Left cardiac atrium (tissue), 4 donors: ENCODE data around the gene CTPS1. TPM values are rescaled to one million over a fixed set of nuclear protein-coding genes. Genes with fewer than 3 reads are reported as not detected.

Source experiments
- ATAC-seq, 2 donors: fragments of 200-7000 bp; cut with Tn5 transposase; one replicate each; pipeline ENCODE4 v1.9.1; 2020; ENCODE audit warnings: mild to moderate bottlenecking in 2 of 2, moderate library complexity in 2 of 2
- DNase-seq: peaks from one replicate; pipeline ENCODE4 v3.0.0-alpha.2; 2020
- intact Hi-C, 2 donors: fragments of 100-400 bp; cut with DNase I; formaldehyde crosslinking; loops; one replicate each; pipeline versions ENCODE4 v1.14.1 to v1.15.1; 2022 to 2023
- total RNA-seq, 2 donors: library from RNA; stranded (reverse); fragmentation: NEBNext Ultra II Directional; extraction: Animal tissue kit (Norgen Biotek cat#: 25700); gene quantifications; one replicate each; pipeline ENCODE4 v1.2.1, GENCODE V29; 2021
- donor health status: DM: no; HTN: yes; CAD: no.
- donor health status: DM: no; HTN: yes; CAD: no; lungs with severe emphysema.
- donor health status: DM: yes; HTN: yes; CAD: no.
- donor health status: Dilated cardiomyopathy.

CTPS1 gene
- total RNA-seq, 2 donors from 2014 or later: 10.3 to 18.3 TPM

DNA sequence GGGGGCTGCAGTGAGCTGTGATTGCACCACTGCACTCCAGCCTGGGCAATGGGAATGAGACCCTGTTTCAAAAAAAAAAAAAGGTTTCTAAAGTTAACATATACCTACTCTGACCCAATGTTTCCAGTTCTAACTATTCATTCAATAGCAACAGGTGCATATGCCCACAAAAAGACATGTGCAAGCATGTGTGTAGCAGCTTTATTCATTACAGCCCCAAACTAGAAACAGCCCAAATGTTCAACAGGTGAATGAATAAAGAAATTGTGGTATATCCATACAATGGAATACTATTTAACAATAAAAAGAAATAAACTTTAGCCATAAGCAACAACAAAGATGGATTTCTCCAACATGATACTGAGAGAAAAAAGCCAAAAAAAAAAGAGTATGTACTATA, 21.3 kb upstream of the CTPS1 start:
- DNase-seq (no peak), ATAC-seq (no peak)
- intact Hi-C loops: loop anchor here (10.0 kb wide), 1 partner anchor 343 kb away; no protein-coding TSS in a partner anchor

DNA sequence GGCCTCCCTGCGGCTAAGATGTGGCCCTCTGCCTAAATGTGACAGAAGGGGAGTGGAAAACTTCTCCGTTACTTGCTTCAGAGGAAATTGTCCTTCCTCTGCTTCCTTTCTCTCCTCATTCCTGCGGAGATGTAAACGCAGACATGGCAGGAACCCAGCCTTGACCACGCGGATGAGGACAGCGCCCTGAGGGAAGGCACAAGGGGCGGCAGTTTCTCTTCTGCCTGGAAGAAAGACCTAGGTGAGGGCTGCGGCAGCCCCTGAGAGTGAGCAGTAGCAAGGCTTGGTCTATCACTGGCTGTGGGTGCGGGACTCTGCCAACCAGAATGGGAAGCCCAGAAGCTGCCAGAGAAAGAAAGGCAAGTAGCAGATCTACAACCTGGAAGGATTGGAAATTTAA, 14.0 kb upstream of the CTPS1 start:
- intact Hi-C loops: no loop called here
- ATAC-seq (no peak), DNase-seq (no peak)

DNA sequence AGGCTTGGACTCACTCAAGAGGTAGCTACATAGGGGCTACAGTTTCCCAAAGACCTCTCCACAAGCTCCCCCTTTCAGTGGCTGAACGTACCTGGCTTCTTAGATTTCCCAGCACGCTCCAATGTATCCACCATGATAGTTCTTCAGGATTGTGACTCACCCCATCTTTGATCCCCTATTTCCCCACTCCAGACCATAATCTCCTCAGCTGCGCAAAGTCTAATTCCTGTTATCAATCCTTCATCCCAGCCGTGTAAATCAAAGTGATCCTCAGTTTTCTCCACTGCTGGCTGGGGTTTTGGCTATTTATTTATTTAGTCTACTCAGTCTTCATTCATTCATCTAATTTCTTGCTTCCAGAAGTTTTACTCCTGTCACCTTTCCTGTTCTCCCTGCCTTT, 13.1 kb upstream of the CTPS1 start:
- intact Hi-C loops: no loop called here
- no peak for ATAC-seq
- no peak for DNase-seq

DNA sequence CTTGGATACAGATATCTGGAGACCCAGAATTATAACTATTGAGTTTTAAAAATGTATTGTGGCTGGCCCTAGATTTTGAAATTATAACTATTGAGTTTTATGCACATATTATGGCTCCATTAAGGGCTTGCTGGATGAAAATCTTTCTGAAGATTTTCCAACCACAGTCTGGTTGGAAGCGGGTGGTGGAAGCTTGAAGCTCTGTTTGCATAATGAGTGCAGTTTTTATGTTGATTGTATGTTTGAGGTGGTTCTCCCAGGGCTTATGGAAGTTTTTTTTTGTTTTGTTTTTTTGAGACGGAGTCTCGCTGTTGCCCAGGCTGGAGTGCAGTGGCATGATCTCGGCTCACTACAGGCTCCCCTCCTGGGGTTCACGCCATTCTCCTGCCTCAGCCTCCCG, 10.1 kb upstream of the CTPS1 start:
- ATAC-seq (no peak), DNase-seq (no peak)
- intact Hi-C loops: no loop called here

DNA sequence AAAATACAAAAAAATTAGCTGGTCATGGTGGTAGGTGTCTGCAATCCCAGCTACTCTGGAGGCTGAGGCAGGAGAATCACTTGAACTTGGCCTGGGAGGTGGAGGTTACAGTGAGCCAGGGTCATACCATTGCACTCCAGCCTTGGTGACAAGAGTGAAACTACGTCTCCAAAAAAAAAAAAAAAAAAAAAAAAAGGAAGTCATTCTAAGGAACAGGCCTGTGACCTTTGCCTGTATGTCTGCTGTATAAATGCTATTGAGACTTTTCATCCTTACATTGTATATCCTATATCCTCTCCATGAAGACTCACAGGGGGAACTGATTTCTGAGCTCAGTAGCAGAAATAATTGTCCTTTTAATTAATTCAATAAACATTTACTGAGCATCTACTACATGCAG, 7.5 kb upstream of the CTPS1 start:
- ATAC-seq (no peak), DNase-seq (no peak)
- intact Hi-C loops: no loop called here

DNA sequence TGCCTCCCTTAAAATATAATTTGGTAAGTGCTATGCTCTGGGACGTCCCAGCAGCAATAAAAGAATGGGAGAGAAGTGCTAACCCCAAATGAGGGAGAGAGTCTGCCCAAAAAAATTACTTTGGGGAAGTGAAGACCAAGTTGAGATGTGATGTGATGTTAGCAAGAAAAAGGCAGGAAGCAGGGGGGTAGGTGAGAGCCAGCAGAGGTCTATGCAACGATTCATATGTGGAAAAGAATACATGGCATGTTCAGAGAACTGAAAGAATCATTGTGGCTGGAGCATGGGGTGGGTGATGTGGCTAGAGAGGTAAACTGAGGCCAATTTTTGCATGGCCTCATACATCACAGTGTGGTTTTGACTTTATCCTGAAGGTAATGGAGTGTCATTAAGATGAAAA, 5.6 kb upstream of the CTPS1 start:
- no peak for ATAC-seq
- DNase-seq: no peak
- intact Hi-C loops: no loop called here

DNA sequence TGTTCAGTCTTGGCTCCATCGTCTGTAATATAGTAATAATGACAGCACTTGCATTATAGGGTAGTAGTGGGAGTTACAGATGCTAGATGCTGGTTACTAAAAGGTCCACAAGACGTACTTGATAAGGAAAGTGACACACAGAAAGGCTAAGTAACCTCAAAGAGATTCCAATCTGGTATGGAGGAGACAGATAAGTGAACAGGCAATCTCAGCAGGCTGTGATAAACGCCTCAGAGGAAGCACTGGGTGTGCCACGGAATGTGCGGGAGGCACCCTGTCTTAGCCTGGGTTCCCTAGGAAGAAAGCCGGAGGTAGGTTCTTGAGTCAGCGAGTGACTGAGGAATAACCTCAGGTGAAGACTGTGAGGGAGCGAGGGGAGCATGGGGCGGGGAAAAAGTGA, 4.6 kb upstream of the CTPS1 start:
- intact Hi-C loops: no loop called here

DNA sequence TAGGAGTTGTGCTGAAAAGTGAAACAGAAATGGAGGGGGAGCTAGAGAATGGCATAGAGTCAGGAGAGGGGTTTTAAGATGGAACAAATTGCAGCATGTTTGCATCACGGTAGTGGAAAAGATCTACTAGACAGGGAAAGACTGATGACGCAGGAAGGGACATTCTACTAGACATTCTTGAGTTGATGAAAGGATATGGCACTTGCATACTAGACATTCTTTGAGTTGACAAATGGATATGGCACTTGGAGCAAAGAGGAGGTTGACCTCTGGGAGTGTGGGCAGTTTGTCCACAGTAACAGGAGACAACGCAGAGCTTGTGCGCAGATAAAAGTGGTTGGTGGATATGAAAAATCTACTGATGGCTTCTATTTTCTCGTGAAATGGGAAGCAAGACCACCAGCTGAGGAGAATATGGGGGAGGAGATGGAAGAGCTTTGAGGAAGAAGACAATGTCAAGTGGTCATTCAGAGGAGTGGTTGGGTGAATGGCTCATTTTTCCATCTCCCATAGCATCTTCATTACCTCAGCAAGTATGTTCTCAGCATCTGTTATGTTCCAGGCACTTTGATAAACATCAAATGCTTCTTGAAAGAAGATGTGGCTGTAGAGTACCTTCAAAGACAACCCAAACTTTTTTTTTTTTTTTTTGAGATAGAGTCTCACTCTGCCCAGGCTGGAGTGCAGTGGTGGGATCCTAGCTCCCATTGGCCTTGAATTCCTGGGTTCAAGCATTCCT, 2.4 kb upstream of the CTPS1 start:
- intact Hi-C loops: no loop called here
- DNase-seq (no peak), ATAC-seq (no peak)

More for the DNA sequence above, 4.6 kb upstream of the CTPS1 start:
- DNase-seq: no peak
- no peak for ATAC-seq

DNA sequence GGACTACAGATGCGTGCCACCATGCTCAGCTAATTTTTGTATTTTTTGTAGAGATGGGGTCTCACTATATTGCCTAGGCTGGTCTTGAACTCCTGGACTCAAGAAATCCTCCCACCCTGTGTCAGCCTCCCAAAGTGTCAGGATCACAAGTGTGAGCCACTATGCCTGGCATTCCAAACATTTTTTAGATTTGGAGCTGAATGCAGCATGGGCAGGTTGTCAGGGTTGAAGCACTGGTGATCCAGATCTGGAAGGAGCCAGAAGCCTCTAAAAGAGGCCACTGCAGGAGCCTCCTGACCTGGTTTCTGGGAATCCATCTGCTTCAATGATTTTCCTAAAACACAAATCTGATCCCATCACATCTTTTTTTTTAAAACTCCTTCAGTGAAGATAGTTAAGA, 1.8 kb upstream of the CTPS1 start:
- intact Hi-C loops: no loop called here
- ATAC-seq (no peak), DNase-seq (no peak)

DNA sequence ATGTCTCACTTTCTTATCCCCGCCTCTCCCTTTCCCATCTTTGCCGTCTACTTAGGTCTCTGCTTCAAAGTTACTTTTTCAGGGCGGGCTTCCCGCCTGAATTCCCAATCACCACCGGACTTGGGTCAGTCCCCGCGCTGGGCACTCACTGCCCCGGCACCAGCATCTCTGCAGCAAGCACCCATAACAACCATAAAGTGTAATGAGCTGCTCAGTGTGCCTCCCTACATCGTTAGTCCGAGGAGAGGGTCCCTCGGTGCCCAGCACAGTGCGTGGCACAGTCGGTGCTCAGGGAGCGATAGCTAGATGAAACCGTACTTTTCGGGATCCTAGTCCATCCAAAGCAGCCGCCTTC, 633 bp upstream of the CTPS1 start:
- DNase-seq (no peak), ATAC-seq (no peak)
- intact Hi-C loops: no loop called here

DNA sequence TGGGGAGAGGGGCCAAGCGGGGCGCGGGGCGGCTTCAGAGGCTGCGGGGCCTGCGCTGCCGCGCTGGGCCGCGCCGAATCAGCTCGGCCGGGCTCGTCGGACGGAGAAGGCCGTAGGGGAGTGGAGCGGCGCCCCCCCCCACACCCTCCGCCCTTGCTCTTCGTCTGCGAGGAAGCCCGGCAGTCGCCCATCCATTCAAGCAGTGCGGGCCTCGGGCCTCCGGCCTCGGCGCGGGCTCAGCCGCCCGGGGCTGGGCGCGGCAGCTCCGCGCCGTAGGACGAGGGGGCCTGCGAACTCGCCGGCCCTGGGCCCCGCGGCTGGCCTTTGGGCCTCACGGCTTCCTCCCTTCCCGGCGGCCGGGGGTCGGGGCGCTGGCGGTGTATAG, 564 bp downstream of the CTPS1 start:
- intact Hi-C loops: no loop called here
- ATAC-seq (peak in 1 of 2 donors; percentile 9), DNase-seq (no peak)

DNA sequence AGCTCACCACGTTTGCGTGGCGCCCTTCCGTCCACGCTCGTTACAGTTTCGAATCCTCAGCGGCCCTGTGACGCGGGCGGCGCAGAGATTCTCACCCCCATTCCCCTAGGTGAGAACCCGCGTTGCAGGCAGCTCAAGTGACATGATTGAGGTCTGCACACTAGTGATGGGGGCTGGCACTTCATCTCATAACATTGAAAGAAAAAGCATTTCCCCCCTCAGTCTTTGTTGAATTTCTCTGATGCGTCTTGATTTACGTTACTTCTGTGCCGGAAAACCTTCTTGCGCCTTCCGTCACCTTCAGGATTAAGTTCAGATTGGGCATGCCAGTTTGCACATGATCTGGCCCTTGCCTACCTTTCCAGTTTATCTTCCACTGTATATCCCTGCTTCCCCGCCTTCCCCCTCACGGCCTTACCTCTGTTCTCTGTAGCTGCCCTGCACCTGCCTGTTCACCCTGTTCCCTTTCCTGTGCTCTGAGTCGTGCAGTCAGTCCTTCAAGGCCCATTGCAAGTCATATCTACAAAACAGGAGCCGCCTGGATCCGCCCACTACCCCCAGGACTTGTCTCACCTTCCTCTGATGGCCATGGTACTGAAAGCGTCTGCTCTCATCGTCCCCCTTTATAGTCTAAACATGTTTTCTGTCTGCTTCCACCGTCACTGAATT, 1.1 kb downstream of the CTPS1 start:
- ATAC-seq (no peak), DNase-seq (peak; percentile 37)
- intact Hi-C loops: no loop called here

DNA sequence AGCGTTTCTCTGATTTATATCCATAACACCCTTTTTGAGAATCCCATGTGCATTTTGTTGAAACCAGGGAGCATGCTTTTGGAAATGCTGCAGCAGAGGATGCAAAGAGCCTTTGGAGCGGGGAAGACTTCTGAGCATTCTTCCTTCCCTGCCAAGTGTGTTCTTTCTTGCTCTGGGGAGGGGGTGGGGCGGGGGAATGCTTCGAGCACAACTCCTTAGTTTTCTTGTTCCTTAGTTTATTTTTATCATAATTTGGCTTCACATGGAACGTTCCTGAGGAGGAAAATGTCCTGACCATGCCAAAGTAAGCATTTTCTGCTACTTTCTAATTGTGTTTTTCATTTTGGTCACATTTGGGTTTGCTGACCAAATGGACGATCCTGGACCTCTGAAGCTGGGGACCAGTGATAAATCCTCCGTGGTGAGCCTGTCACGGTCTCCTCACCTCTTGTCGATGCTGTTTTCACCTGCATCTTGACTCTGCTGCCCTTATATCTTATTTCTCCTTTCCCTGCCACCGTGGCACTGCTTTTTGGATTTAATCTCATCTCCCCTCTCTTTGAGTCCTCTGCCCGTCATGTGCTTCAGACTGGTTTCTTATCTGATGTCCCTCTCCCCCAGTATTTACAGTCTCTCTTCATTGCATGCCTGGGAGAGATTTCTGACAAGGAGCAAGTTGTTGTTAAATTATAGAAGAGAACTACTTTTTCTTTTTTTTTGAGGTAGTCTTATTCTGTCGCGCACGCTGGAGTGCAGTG, 2.4 kb downstream of the CTPS1 start:
- ATAC-seq: no peak
- intact Hi-C loops: no loop called here
- no peak for DNase-seq

DNA sequence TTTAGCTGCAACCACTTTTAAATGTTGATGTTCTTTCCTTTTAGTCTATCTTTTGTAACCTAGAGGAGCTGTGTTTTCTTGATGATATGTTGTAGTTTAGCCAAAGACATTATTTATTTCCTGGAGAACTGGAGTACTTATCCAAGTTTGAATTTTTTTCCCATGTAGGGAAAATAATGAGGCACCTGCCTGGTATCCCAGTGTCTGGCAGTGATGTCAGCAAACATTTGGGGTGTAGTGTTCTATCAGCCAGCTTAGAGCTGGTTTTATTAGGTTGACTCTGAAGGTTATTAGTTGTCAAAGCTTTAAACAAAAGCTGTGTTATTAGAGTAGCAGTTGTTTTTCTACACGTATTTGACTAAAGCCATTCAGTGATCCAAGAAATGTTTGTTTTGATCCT, 3.2 kb downstream of the CTPS1 start:
- no peak for DNase-seq
- intact Hi-C loops: no loop called here
- no peak for ATAC-seq

DNA sequence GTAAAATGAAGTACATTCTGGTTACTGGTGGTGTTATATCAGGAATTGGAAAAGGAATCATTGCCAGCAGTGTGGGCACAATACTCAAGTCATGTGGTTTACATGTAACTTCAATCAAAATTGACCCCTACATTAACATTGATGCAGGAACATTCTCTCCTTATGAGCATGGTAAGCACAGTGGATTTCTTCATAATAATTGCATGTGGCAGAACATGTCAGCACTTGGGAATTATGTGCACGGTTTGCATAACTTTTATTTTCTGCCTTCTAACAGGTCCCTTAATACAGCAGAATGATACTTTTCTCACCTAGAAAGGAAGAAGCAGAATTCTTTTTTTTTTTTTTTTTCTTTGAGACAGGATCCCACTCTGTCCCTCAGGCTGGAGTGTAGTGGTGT, 3.8 kb downstream of the CTPS1 start:
- intact Hi-C loops: no loop called here
- DNase-seq: no peak
- ATAC-seq: no peak

DNA sequence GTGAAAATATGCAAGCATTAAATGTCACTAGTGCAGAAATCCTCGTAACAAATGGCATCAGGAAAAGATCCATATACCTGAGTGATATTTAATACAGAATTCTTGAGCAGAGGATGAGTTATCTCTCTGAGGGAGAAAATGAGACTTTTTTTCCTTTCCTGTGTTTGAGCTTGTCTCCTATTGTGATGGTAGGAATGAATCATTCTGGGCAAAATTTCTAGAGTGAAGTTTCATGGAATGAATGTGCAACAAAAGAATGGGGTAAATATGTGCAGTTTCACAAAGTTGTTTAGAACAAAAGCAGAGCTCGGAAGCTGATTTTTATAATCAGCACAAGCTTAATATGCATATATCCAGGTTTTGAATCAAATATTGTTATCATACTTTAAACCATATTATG, 4.6 kb downstream of the CTPS1 start:
- DNase-seq (no peak), ATAC-seq (no peak)
- intact Hi-C loops: no loop called here

DNA sequence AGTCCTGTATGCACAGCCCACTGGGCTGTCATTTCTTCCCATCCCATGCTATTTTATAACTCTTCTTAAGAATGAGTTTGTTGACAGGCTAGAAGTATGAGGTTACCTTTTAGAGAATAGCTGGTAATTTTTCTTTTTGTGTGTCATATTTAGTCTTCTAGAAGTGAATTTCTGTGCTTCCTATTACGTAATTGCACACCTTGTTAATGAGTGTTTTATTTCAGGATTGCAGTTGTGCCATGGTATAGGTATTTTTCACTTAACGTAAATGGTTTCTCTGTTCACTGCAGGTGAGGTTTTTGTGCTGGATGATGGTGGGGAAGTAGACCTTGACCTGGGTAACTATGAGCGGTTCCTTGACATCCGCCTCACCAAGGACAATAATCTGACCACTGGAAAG, 5.0 kb downstream of the CTPS1 start:
- ATAC-seq: no peak
- DNase-seq: no peak
- intact Hi-C loops: no loop called here

DNA sequence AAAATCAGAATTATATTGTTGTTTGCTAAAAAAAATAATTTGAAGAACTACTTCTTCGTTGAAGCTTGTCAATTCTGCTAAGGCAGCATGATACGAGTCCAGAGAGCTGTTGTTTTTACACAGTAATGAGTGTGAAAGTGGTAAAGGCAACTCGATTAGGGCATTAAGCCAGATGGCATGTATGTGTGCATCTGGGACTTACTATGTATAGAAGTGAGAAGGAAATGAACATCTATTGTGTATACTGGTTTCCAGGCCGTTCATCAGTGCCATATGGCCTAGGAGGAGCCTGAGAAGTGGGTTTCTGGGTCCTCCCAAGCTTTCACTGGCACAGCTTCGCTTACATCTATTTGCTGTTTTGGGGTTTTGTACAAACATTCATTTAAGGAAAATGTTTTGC, 5.7 kb downstream of the CTPS1 start:
- intact Hi-C loops: no loop called here
- ATAC-seq (no peak), DNase-seq (no peak)

DNA sequence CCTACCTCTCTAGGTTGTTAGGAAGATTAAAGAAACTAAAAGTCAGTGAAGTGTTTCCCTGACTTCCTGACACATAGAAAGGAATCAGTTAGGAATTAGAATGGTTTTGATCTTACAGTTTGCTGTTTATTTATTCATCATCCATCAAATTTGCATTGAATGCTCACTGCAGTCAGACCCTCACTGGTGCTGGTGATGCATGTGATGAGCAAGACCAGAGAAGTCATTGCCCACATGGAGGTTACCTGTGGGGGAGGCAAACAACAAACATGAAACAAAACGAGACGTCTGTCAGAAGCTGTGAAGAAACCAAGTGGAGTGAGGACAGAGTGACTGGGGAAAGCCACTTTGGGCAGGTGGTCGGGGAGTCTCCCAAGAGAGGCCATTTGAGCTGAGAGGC, 6.4 kb downstream of the CTPS1 start:
- no peak for DNase-seq
- intact Hi-C loops: no loop called here
- ATAC-seq: no peak

DNA sequence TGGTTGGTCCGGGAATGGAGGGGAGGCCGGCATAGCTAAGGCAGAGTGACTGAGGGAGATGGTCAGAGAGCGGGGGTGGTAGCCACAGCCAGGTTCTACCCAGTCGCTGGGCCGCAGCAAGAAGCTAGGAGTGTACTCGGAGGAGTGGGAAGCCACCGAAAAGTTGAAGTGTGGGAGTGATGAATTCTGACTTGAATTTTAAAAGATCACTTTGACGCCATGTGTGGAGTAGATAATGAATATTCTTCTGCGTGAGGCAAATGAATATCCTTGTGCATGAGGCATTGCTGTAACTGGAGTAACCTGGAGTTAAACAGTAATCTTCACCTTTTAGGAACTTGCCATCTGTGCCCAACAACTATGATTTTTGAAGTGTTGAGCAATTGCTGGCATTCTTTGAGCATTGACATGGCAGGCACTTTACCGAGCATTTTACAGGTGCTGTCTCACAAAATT, 6.9 kb downstream of the CTPS1 start:
- no peak for ATAC-seq
- intact Hi-C loops: no loop called here
- DNase-seq: no peak

DNA sequence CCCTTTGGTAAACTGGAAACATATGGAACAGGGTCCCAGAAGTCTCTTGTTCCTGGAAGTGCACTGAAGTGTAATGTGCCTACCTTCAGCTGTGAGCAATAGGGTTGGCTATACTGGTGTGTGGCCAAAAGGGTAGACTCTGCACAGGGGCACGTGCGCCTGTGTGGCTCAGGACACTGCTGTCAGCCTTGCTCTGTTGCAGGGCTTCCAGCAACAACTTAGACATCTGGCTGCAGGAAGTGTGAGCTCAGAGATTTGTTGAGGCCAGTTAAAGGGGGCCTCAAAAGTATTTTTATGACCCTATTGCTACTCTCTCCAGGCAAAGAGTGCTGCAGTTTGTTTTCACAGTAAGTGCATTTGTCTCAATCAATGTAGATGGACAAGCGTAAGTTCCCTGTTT, 7.5 kb downstream of the CTPS1 start:
- no peak for DNase-seq
- peak; percentile 14 to 62 for ATAC-seq
- intact Hi-C loops: no loop called here
